Urothelium cell line (cell line): ENCODE data around the gene FRMD4A.
"Not testable (repeated sequence)": the region's sequence is repeated elsewhere in the genome, so short reads cannot be mapped to it uniquely, and the experiment has no call there.

Experiments
- DNase-seq: peaks from one replicate; pipeline ENCODE4 v3.0.0; 2011; ENCODE audit warnings: low spot score, mixed read lengths
- FAIRE-seq: peaks from 2 replicates; lab custom pipeline; 2011; peaks lifted over from hg19 to GRCh38; lab: Jason Lieb, UNC

FRMD4A gene

DNA sequence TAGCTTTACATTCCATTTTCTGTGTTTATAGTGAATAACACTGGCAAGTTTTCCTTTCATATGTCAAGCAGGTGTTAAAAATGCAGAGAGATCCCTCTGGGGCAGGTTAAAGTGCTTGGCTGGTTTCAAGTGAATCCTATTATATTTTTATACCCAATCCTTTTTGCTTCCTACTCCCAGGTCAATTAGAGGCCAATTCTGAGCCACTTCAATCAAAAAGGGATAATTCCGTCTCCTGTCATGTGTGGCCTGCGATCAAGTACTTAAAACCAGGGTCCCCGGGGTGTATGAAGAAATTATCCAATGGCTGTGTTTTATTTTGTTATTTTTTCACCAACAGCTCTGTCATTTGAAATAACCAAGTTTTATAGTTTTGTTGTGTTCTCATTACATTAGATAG lies 430.8 kb downstream of the FRMD4A start:
- no peak for DNase-seq

DNA sequence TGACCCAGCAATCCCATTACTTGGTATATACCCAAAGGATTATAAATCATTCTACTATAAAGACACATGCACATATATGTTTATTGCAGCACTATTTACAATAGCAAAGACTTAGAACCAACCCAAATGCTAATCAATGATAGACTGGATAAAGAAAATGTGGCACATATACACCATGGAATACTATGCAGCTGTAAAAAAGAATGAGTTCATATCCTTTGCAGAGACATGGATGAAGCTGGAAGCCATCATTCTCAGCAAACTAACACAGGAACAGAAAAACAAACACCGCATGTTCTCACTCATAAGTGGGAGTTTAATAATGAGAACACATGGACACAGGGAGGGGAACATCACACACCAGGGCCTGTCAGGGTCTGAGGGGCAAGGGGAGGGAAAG lies 434.6 kb downstream of the FRMD4A start:
- FAIRE-seq, DNase-seq: not testable (repeated sequence)

More for the DNA sequence above, 430.8 kb downstream of the FRMD4A start:
- no peak for FAIRE-seq

DNA sequence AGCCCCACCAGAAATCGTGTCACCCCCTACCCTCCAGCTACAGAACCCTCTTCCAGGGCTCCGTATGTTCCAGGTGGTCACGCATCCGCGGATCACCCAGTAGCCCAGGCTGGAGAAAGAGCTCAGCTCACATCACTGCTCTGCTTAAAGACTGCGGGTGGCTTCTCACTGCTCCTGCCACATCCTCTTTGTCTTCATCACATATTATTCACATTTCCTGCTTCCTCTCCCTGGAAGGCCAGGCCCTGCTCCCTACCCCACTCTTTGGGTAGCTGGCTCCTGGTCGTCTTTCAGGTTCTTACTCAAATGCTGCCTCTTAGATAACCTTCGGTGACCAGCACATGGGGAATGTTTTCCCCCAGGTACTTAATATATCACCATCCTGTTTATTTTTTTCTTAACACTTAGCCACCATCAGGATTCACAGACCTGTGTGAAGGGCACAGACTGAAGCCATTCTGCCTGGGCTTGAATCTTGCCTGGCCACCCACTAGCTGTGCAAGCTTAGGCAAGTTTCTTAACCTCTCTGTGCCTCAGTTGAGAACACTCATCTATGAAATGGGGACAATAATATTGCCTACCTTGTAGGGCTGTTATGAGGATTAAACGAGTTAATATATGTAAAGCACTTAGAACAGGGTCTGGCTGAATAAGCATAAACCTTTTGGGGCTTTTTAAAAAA lies 436.2 kb downstream of the FRMD4A start:
- DNase-seq (no peak), FAIRE-seq (no peak)

DNA sequence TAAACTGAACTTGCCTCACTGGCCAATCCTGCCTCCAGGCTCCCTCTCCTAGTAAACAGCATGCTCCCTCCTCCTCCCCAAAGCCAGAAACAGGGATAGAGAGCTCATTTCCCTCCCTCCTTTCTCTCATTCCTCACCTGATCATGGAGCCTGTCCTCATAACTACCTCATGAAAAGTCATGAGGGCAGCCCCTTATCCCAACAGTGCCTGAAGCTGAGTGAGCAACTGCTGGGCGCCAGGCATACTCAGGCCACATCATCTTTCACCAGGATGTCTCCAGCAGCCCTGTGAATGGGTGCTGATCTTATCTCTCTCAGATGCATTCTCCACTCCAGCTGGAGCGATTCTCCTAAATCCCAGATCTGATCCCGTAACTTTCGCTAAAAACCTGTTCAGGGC lies 436.8 kb downstream of the FRMD4A start:
- no peak for DNase-seq
- no peak for FAIRE-seq

DNA sequence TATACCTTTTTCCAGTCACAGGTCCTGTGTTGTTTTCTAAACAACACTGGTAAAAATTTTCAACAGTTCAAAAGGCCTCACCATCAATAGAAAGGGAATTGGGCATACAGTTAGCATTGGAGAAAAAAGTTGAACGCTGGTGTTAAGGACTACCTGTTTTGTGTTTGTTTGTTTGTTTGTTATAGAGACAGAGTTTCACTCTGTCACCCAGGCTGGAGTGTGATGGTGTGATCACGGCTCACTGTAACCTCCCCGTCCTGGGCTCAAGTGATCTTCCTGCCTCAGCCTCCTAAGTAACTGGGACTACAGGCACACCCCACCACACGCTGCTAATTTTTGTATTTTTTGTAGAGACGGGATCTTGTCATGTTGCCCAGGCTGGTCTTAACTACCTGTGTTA lies 437.9 kb downstream of the FRMD4A start:
- FAIRE-seq, result no peak

DNA sequence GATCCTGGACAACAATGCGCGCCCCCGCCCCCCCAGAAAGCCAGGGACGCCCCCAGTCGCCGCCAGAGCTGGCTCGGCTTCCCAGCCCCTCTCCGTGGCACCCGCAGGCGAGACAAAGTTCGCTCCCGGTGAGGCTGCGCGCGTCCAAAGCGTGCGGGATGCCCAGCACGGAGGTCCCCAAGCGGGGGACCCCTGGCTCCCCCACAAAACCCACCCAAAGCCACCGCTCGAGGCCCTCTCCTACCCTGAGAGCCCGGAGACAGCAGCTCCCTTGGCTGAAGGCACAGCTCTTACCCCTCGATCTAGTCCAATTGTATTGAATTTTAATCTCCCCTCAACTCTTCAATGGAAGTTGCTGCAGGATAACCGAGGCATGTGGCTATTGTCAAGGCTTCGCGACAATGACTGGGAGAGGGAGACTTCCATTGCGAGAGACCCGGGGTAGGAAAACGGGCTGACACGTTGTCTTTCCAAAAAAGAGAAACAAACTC lies 438.7 kb downstream of the FRMD4A start:
- FAIRE-seq (no peak), DNase-seq (no peak)

More for the DNA sequence above, 437.9 kb downstream of the FRMD4A start:
- DNase-seq, result no peak

DNA sequence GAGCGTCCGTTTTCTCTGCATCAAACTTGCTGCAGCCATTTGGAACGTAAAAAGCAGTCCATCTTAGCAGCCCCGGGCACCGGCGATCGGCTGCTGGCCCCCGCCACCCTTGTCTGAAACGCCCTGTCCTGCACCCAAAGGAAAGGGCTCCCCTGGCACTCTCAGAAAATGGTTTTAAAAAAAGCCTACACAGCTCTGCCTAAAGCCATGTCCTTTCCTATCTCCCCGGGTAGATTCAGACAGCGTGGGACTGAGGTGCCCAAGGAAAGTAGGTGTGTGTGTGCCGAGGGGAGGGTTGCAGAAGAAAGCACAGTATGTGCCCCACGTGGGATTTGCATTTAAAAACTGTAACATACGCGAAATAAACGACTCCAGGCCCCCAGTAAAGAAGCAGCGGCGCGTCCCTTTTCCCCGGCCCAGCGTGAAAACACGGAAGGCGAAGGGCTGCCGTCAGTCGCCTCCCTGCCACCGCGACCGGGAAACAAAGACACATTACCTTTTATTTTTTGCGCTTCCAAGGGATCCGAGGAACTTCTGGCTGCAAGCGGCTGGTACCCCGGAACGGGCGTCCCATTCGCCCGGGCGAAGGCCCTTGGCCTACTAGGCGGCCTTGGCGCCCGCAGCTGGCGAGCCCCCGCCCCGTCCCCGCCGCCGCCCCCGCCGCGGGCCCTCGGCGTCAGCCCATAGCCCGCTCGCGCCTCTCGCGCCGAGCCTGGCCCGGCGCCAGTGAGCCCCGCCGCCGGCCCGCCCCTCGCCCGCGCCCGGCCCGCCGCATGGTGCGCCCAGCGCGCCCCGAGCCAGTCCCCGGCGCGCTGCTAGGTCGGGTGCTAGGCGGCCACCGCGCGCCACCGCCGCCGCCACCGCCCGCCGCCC lies 439.4 kb downstream of the FRMD4A start:
- no peak for DNase-seq

DNA sequence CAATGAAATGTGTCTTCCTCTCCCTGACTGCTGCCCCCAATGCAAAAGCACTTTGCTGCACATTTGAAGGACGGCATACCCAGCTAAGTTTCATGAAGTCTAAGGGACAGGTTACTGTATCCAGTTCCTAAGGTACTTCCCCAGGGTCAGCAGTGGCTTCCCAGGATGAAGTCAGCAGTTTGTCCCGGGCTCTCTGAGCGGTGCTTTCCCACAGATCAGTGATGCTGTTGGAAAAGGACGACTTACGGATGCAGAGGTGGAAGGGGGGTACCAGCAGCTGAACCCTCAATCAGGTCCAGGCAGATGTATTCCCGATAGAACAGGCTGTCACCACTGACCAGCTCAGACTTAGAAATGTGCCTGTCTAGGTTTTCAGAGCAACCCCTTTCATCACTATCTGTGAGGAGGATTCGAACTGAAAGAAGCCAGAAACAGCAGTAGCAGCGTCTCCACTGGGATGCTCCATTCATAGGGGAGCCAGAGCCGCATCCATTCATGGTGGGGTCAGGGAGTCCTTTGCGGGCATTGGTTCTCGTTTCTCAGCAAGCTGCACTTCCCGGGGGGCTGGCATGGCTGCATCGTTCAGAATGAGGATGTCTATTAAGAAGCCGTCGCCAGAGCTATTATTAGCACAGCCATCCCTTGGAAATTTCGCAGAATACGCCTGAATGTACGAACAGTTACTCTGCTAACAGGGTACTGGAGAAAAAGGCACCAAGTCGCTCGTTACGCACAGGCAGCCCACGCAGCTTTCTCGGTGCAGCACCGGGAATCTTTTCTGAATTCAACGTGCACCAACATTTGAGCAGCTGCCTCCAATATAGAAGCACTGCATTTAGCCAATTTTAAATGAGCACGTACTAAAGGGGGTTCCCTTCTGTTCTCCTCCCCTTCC lies 440.2 kb downstream of the FRMD4A start:
- DNase-seq (no peak), FAIRE-seq (no peak)

More for the DNA sequence above, 439.4 kb downstream of the FRMD4A start:
- FAIRE-seq, result no peak

DNA sequence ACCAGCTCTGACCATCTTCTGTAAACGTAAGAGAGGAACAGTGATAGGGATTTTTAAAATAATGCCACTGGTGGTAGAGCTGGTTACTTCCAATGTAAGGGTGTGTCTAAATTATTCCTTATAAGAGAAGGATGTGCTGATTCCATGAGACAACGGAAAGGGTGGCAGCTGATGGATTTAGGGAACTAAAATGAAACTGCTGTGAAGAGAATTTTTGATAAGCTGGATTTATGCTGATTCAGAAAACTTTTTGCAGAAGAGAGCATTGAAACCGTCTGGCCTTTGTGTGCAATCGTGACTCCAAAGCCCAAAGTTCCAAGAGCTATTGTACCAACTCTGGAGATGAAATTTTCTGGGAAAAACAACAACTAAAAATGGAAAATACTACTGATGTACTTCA lies 443.0 kb downstream of the FRMD4A start:
- FAIRE-seq (no peak), DNase-seq (no peak)

DNA sequence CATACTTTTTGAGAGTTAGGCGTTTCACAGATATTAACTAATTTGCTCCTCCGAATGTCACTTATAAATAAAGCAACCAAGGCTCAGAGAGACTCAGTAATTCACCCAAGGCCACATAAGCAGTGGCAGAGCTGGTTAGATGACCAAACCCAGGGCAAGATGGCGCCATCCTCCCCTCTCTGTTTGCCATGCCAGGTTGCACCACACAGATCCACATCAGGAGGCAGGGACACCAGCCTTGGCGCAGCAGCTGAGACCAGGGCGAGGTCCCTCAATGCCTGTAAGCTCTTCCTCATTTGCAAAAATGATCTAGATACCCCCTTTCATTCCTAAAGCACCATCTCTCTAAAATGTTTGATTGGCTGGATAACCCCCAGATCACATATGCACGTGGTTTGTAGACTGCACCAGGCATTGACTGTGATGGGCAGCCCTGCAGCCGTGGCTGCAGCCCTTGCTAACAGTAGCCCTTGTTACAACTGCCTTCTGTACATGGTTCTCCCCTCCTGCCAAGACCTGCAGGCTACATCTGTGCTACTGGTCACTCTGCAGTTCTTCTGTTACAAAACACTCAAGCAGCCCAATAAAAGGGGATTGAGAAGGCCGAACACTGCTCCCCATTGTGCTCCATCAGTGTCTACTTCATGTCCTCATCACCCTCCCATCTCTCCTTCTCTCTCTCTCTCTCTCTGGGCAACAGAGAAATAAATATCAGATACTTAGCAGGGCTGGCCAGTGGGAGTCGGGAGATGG lies 445.3 kb downstream of the FRMD4A start:
- FAIRE-seq, result no peak

DNA sequence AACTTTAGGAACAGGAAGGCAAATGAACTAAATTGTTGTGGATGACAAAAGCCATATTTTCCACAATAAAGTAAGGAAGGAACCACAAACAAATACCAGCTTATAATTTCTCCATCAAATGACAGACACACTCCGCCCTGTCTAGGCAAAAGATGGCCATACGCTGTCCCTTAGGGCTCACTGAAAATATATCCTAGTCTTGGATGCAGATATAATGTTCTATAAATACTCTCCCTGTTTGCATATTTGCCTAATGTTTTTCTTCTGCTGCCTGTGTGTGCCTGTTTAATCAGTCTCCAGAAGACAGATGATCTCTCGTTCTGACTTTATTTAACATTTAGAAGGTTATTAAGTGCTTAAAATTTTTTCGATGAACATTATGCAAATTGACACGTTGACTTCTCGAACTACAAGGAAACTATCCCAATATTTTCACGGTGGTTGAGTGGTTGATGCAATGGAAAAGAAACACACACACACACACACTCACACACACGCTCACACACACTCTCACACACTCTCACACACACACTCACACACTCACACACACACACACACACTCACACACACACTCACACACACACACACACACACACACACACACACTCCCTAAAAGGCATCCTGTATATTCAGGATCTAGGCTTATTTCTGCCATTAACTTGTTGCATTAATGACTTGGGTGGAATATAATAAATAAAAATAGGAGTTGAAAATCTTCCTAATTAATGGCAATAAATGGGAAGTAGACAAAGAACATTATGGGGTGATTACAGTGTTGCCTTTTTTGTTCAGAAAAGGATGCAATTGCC lies 446.9 kb downstream of the FRMD4A start:
- no peak for DNase-seq
- FAIRE-seq, result no peak

More for the DNA sequence above, 445.3 kb downstream of the FRMD4A start:
- DNase-seq, result no peak

DNA sequence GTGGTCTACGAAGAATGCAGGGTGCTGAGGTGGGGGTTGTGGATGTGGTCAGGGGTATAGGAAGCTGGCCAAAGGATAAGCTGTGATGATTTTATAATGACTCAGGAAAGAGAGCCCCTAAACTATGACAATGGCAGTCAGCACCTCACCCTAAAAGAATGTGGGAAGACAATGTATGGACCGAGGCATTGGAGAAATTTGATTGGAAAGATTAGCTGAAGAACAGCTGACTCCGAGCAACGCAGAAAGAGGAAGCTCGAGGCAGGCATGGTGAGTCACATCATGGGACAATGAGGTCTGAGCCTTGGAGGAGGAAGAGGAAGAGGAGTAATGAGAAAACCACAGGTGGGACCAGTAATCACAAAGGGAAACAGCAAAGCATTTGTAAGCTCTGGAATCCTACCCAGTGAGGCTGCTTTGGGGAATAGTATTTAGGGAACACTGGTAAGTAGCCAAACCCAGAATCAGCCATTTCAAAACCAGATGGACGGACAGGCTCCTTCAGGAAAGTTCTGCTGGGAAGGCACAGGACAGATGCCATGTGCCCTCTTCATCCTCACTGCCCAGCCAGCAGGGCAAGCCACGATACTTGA lies 448.5 kb downstream of the FRMD4A start:
- FAIRE-seq, result no peak
- DNase-seq, result peak; percentile 86

DNA sequence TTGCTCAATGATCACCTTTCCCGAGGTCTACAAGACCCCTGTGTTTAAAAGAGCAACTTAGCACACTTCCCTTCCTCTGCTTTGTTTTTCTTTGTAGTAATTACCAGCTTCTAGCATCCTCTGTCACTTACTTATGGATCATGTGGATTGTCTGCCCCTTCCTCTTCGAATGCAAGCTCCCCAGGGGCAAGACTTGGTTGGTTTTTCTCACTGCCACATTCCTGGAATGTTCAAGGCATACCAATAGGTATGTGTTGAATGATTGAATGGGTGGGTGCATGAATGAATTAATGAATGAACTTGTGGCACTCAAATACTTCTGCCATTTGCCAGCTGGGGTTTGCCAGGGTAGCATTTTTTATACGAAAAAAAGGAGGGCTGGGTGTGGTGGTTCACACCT lies 450.0 kb downstream of the FRMD4A start:
- FAIRE-seq (no peak), DNase-seq (no peak)

DNA sequence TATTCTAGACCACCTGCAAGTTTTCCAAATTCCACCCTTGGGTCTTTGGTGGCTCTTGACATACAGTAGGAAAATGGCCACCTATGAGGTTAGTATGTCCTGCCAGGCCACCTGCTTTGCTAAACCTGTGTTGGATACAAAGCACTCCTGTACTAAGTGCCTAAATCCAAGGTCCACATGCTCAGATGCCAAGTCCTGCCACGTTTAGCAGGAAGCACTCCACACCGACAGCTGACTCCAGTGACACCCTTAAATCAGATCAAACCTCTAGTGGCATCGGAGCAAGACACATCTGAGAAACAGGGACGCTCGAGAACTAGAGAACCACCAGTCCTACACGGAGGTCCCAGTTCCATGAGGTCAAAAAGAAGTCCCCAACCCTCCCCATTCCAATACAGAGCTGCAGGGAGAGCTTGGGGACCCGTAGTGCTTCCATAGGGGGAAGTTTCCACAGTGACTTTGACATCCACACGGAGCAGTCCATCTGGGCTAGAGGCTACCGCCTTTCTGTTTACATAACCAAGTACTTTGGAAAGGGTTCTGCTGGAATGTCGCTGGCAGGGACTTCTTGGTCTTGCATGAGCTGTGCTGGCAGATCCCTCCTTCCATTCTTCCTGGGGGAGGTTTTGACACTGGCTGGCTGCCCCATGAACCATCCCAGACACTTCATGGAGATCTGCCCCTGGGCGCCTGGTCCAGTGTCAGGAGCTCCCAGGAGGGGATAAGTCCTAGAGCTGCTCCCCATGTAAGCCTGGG lies 453.4 kb downstream of the FRMD4A start:
- DNase-seq (no peak), FAIRE-seq (no peak)

DNA sequence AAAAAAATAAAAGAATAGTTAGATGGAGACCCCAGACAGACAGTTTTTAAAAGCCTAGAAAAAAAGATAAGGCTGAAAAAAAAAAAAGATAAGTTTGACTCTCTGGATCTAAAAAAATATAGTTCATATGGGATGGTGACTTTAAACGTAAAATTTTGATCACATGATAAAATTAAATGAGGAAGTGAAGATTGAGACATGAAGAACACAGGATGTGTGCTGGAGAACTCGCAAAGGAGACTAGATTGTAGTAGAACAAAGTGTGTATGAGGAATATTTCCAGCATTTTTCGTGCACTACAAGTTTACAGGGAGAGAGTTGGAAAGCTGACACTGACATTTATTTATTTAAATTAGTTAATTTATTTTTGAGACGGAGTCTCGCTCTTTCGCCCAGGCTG lies 457.5 kb downstream of the FRMD4A start:
- no peak for FAIRE-seq
- DNase-seq, result no peak

DNA sequence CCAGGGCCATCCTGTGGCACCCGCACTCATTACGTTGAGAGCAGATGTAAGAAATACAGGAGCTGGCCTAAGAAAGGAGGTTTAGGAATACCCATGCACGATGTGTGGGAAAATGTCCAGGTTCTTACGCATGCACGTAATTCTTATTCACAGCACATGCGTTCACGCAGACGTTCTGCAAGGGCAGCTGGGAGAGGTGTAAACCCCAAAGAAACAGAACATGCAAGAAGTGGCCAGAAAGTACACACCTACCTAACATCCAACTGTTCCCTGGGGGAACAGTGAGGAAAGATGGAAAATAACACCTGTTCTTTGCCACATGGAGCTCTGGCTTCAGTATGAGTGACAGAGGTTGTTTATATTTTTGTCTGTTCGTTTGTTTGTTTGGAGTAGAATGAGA lies 458.3 kb downstream of the FRMD4A start:
- DNase-seq (no peak), FAIRE-seq (no peak)

DNA sequence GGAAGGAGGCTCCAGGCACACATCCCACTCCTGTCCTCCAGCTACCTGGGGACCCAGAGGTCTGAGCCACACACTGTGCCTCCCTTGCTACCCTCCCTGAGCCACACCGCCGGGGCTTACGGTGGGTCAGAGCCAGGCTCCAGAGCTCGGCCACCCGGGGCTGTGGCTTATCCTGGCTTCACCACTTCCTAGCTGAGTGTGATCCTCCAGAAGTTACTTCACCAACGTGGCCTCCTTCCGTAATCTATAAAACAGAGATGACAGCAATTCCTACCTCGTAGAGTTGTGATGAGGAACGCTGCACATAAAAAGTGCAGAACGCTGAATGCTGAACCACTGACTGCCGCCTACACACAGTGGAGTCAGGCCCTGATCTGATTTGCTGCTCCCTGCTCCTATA lies 458.9 kb downstream of the FRMD4A start:
- DNase-seq (no peak), FAIRE-seq (no peak)

DNA sequence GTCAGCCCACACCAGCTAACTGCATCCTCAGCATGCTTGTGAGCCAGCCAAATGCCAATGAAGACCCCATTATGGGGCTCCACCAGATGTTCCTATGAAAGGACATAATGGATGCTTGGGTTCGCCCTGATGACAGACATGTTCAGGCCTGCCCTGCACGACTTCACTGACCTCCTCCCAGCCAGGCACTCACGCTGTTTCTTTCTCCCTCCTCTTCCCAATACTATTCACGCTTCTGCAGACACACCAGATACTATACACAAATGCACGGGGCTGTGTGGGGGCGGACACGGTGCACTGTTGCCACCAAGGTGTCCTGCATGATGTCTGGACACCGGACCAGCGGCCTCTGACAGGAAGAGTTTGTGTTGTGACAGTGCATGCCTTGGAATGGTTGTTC lies 459.7 kb downstream of the FRMD4A start:
- FAIRE-seq, result peak; percentile 44
- DNase-seq, result no peak
